ENCODE measurements around the gene ADNP2.

GRCh38 chr18:80161781-80162417 is 52.8 kb downstream of the ADNP2 start:
- TF ChIP-seq CTCF (IDR thresholded peaks at IDR 0.05) (no peak), POLR2AphosphoS5 (IDR thresholded peaks at IDR 0.05) (no peak)

Measured in gastroesophageal sphincter (tissue), 3 donors.